Dermis blood vessel endothelial cell (primary cell): ENCODE measurements around the gene RFT1. TPM values are rescaled to one million over a fixed set of nuclear protein-coding genes. Genes with fewer than 3 reads are reported as not detected.
"Not testable (repeated sequence)": the region's sequence is repeated elsewhere in the genome, so short reads cannot be mapped to it uniquely, and the experiment has no call there.

ENCODE experiments used
- DNase-seq: peaks from one replicate; pipeline ENCODE4 v3.0.0; 2010
- total RNA-seq: library from RNA; depleted of rRNA; stranded (reverse); fragments of >200 nt; gene quantifications from 2 replicates; pipeline ENCODE4 v1.2.3, GENCODE V29; 2014

Gene RFT1
- total RNA-seq, 1 donor from 2014 or later = 25.5 TPM

- DNase-seq = peak; percentile 38
Measured at GRCh38 chr3:53056442-53056841, 73.8 kb downstream of the RFT1 start.

DNA sequence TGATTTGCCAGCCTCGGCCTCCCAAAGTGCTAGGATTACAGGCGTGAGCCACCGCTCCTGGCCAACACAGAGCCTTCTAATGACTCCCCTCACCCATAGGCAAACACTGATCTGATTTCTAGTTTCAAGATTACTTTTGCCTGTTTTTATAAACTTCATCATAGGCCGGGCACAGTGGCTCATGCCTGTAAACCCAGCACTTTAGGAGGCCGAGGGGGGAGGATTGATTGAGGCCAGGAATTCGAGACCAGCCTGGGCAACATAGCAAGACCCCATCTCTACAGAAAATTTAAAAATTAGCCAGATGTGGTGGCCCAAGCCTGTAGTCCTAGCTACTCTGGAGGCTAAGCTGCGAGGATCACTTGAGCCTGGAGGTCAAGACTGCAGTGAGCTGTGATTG is 76.0 kb downstream of the RFT1 start:
- not testable (repeated sequence) for DNase-seq

DNA sequence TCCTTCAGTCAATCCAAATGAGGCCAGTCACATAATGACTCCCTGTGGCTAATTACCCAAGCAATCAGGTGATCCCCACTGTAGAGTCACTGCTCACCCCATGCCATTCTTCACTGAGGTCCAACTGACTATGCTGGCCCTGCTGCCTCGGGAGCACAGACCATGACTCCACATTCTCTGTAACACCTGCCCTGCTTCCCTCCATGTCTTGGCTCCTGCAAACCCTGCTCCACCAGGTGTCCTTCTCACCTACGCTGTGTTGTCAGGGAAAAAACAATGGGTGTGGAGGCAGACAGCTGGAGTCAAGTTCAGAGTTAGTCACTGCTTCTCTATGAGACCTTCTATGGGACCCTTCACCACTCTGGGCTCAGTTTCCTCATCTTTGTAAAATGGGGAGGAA is 78.3 kb downstream of the RFT1 start:
- no peak for DNase-seq

- DNase-seq = no peak
Measured at GRCh38 chr3:53049987-53050386, 80.2 kb downstream of the RFT1 start.

- peak; percentile 41 for DNase-seq
Measured at GRCh38 chr3:53046171-53047170, 83.8 kb downstream of the RFT1 start.

DNA sequence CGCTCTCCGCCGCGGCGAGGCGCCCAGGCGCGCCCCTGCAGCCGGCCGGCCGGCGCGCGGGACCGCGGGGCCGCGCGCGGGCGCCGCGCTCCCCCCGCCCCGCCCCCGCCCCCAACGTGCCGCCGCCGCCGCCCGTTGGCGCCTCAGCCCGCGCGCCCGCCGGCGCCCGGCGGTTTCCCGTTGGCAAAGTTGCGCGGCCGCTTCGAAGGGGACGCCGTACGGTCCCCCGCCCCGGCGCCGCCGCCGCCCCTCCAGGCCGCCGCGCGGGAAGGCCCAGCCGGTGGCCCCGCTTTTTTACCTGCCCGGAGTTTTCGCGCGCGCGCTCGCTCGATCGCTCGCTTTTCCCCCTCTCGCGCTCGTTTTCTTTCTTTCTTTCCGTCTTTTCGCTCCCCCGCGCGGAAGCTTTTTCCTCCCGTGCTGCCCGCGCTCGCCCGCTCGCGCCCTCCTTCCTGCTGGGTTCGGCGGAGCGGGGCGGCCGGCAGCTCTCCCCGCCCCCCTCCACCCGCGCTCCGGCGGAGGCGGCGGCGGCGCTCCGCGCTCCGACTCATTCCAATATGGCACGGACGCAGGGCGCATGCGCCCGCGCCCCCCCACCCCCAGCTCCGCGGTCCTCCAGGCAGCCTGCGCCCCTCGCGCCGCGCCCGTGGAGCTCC is 84.6 kb downstream of the RFT1 start, which contains the start of gene SFMBT1:
Gene SFMBT1, minus strand, starts transcription at position 556 of the 653 bp plus-strand sequence. CDS start 76,945 bp downstream, outside the sequence.
- DNase-seq = peak; percentile 66

DNA sequence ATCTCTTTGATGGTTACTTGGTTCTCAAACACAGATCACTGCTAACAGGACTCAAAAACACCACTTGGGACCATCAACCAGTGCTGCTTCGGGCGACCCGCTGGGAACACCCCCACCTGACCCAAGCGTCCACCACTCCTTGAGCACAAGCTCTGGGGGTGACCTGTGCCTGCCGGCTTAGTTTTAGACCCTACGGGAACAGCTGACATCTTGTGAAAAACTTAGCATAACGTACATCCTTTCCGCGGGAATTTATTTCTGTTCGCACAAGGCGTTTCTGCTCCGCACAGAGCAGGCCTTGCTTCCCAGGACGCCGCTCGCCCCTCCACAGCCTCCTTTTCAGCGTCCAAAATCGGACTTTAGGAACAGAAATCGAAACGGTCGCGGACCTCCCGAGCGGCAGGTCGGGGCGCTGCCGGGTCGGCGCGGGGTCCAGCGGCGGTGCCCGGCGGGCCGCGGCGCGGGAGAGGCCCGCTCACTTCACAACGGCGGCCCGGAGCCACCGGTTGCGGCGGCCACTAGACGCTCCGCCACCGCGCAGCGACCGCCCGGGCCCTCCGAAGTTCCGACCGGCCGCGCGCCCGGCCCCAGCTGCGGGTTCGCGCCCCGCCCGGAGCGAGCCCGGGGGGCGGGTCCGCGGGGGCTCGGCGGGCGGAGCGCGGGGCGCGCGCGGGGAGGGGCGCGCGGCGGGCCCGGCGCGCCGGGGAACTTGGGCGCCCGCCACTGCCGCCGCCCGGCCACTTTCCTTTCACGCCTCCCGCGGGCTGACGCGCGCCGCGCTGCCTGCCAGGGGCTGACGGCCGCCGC is 85.3 kb downstream of the RFT1 start:
- peak; percentile 54 for DNase-seq

DNA sequence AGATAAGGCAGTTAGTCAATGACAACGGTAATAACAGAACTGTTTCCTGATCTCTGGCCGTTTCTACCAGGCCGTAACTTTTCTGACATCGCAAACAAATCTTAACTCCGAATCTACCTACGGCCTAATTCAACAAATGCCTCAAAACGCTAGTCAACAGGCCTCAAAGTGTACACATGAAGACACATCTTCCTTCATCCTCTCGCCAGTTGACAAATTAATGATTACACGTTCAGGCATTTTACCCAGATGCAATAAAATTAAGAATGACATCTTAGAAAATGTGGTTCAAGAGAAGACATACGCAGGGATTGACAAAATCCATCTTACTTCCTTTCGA is 85.9 kb downstream of the RFT1 start:
- no peak for DNase-seq

DNA sequence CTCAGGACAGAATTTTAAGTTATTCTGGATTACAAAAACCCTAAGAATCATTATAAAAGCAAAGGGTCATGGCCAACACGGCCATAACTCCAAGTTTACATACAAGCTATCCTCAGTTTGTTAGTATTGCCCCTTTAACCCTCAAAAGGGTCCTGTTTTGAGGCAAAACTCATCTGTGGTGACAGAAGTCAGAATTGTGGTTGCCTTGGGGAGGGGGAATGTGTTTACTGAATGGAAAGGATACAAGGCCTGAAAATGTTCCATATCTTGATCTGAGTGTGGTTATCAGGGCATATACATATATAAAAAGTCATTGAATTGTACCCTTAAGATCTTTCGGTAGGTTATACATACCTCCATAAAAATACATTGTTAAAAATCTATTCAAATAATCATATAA is 86.5 kb downstream of the RFT1 start:
- no peak for DNase-seq

GRCh38 chr3:53042651-53043050 is 87.6 kb downstream of the RFT1 start:
- DNase-seq = no peak

GRCh38 chr3:53040351-53040820 is 89.8 kb downstream of the RFT1 start:
- DNase-seq = no peak

- no peak for DNase-seq
Measured at GRCh38 chr3:53039376-53039752, 90.9 kb downstream of the RFT1 start.

DNA sequence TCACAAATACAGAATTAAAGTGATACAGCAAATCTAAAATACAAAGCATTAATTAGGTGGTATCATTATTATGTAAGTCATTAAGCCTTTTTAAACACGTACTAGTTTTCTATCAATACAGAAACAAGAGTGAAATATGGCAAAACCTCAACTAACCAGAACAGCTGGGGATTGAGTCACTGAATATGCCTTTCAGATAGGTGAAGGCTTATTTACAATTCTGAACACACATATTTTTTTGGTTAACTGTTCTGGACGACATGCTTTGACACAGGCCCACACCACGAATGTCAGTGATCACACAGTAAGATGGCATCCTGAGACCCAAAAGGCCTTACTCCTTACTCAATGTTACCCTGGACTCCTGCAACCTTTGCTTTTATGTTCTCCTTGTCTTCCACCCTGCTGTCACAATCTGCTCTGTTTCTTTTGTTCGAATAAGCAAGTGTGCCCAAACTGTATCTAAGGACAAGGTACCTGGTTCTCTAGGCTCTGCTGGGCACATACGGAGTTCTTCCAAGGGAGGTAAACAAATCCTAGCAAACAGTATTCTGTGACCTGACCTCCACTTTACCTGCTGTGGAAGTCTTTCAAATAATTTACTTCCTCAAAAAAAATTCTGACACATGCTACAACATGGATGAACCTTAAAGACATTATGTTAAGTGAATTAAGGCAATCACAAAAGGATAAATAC is 91.4 kb downstream of the RFT1 start:
- no peak for DNase-seq

Other genes starting within 250 kb of the RFT1 start
- gene STIMATE, start 232.9 kb downstream of the RFT1 start, total RNA-seq = 17.0 and 18.7 TPM in 2 replicates
- 3.4 and 3.9 TPM in 2 replicates for gene SFMBT1, start 84.4 kb downstream of the RFT1 start, total RNA-seq
- gene PRKCD, start 30.8 kb upstream of the RFT1 start, total RNA-seq = 2.2 and 3.5 TPM in 2 replicates
- gene TKT, start 125.6 kb upstream of the RFT1 start, total RNA-seq = 297 and 647 TPM in 2 replicates
- 11.2 and 15.2 TPM in 2 replicates for gene DCP1A, start 217.1 kb upstream of the RFT1 start, total RNA-seq